HL-60 (cell line): Measurements from ENCODE around the gene CTSS.
A peak's percentile ranks its signal among the peaks of the same experiment; 100 is the strongest.
"Not testable (repeated sequence)": the region's sequence is repeated elsewhere in the genome, so short reads cannot be mapped to it uniquely, and the experiment has no call there.

Experiments
- DNase-seq, 2 experiments: peaks; one replicate each; pipeline ENCODE4 v3.0.0-alpha.2; 2010 to 2020; ENCODE audit warnings: low read depth in 1 of 2, low spot score in 1 of 2
- H3K27ac ChIP-seq: fragments of 250-450 bp; sonication (Bioruptor Pico); replicated peaks from 2 replicates; pipeline ENCODE4 v1.5.1; 2020; ENCODE audit warnings: mild to moderate bottlenecking, moderate library complexity
- H3K27me3 ChIP-seq: fragments of 250-450 bp; sonication (Bioruptor Pico); 2 replicates; pipeline ENCODE4 v1.5.1; 2021; ENCODE audit warnings: mild to moderate bottlenecking, moderate library complexity; ENCODE audit not compliant: insufficient read depth, poor library complexity, severe bottlenecking
- H3K4me3 ChIP-seq: replicated peaks from 2 replicates; pipeline ENCODE4 v1.5.1; 2011; ENCODE audit warnings: mild to moderate bottlenecking, control low read depth, low read length; ENCODE audit not compliant: insufficient read depth
- GABPA ChIP-seq: IDR thresholded peaks from 2 replicates; pipeline ENCODE4 v1.6.1; 2012; ENCODE audit warnings: low read depth
- POLR2AphosphoS5 ChIP-seq: IDR thresholded peaks from 2 replicates; pipeline ENCODE4 v1.6.1; 2012; ENCODE audit warnings: low read depth
- SPI1 ChIP-seq: IDR thresholded peaks from 2 replicates; pipeline ENCODE4 v1.6.1; 2012; ENCODE audit warnings: low read depth, mild to moderate bottlenecking, borderline replicate concordance
- TF ChIP-seq, protein P1 (sequence below): IDR thresholded peaks from one replicate; pipeline ENCODE4 v1.5.1; 2011; ENCODE audit warnings: low read length, control low read depth, inconsistent platforms; ENCODE audit not compliant: insufficient read depth
- TF ChIP-seq, protein P2 (sequence below): IDR thresholded peaks from 2 replicates; pipeline ENCODE4 v1.6.1; 2012; ENCODE audit warnings: low read depth; ENCODE audit not compliant: insufficient replicate concordance

CTSS gene

DNA sequence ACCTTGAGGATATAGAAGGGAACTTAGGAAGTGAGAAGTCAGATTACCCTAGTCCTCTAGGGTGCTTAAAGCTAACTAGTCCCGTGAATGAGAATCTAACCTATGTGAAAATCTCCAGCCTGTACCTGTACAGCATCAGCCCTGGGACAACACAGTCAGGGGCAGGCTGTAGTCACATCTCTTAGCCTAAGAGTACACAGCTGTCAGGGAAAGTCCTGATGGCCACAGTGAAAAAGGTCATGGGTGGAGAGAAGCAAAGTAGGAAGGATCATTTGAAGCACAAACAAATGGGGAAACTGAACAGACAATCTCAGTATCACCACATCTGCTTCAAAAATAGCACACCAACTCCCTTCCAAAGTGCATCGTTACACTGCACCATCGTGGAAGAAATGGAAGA is 30.8 kb upstream of the CTSS start:
- no peaks in the 10 kb centered on the region for H3K27me3 ChIP-seq
- no peak overlapping the region for H3K4me3 ChIP-seq
- H3K27ac ChIP-seq = no peak overlapping the region
- TF ChIP-seq, protein P1, sequence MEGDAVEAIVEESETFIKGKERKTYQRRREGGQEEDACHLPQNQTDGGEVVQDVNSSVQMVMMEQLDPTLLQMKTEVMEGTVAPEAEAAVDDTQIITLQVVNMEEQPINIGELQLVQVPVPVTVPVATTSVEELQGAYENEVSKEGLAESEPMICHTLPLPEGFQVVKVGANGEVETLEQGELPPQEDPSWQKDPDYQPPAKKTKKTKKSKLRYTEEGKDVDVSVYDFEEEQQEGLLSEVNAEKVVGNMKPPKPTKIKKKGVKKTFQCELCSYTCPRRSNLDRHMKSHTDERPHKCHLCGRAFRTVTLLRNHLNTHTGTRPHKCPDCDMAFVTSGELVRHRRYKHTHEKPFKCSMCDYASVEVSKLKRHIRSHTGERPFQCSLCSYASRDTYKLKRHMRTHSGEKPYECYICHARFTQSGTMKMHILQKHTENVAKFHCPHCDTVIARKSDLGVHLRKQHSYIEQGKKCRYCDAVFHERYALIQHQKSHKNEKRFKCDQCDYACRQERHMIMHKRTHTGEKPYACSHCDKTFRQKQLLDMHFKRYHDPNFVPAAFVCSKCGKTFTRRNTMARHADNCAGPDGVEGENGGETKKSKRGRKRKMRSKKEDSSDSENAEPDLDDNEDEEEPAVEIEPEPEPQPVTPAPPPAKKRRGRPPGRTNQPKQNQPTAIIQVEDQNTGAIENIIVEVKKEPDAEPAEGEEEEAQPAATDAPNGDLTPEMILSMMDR = no peak
- TF ChIP-seq, protein P2, sequence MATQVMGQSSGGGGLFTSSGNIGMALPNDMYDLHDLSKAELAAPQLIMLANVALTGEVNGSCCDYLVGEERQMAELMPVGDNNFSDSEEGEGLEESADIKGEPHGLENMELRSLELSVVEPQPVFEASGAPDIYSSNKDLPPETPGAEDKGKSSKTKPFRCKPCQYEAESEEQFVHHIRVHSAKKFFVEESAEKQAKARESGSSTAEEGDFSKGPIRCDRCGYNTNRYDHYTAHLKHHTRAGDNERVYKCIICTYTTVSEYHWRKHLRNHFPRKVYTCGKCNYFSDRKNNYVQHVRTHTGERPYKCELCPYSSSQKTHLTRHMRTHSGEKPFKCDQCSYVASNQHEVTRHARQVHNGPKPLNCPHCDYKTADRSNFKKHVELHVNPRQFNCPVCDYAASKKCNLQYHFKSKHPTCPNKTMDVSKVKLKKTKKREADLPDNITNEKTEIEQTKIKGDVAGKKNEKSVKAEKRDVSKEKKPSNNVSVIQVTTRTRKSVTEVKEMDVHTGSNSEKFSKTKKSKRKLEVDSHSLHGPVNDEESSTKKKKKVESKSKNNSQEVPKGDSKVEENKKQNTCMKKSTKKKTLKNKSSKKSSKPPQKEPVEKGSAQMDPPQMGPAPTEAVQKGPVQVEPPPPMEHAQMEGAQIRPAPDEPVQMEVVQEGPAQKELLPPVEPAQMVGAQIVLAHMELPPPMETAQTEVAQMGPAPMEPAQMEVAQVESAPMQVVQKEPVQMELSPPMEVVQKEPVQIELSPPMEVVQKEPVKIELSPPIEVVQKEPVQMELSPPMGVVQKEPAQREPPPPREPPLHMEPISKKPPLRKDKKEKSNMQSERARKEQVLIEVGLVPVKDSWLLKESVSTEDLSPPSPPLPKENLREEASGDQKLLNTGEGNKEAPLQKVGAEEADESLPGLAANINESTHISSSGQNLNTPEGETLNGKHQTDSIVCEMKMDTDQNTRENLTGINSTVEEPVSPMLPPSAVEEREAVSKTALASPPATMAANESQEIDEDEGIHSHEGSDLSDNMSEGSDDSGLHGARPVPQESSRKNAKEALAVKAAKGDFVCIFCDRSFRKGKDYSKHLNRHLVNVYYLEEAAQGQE = no peak
- no peak for DNase-seq

DNA sequence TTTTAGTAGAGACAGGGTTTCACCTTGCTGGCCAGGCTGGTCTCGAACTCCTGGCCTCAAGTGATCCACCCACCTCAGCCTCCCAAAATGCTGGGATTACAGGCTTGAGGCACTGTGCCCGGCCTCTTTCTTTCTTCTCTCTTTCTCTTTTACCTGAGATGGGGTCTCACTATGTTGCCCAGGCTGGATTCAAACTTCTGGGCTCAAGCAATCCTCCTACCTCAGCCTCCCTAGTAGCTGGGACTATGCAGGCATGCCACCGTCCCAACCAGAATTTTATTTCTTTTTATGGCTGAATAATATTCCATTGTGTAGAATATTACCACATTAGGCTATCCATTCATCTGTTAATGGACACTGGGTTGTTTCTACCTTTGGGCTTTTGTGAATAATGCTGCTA is 28.2 kb upstream of the CTSS start:
- not testable (repeated sequence) for H3K4me3 ChIP-seq, H3K27me3 ChIP-seq, H3K27ac ChIP-seq, DNase-seq

DNA sequence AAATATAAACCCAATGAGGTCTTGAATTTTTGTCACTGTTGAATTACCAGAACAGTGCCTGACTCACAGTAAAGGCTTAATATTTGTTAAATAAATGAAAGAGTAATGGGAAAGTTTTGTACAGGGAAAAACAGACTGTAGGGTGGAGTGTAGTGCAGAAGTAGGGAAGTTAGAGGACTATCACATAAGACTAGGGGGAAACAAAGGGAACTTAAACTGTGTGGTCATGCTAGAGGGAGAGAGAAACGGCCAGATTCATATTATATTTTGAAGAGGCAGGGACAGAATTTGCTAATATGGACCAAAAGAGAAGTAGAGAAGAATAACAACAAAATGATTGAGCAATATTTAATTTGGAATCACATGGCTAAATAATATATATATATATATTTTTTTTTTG is 27.6 kb upstream of the CTSS start:
- DNase-seq = no peak
- TF ChIP-seq POLR2AphosphoS5 (no peak), SPI1 (no peak), GABPA (no peak)
- TF ChIP-seq, protein P1 = no peak
- TF ChIP-seq, protein P2 = no peak
- no peaks in the 10 kb centered on the region for H3K27me3 ChIP-seq
- no peak overlapping the region for H3K4me3 ChIP-seq
- H3K27ac ChIP-seq = no peak overlapping the region

DNA sequence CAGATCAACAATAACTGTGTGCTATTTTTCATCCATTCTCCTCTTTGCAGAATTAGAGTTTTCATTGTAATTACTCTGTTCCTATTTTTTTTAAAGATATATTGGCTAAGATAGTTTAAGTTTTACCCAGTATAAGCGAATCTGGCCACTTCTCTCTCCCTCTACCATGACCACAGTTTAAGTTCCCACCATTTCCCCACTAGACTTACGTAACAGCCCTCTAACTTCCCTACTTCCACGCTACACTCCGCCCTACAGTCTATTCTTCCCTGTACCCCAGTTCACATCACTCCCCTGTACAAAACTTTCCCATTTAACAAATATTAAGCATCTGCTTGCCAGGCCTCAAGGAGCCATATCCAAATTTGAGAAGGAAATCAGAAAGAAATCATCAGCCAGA is 26.0 kb upstream of the CTSS start:
- Histone ChIP-seq H3K27ac (no peak overlapping the region), H3K4me3 (no peak overlapping the region), H3K27me3 (no peaks in the 10 kb centered on the region)
- TF ChIP-seq, protein P2 = no peak
- peak; percentile 48; the same call in 1 of the 2 replicates for TF ChIP-seq SPI1
- DNase-seq = peak in 1 of 2 experiments; percentile 25
